Ureter (tissue), 1 donor: ENCODE results near the gene SLC13A5. TPM values are rescaled to one million over a fixed set of nuclear protein-coding genes. Genes with fewer than 3 reads are reported as not detected.
"Not testable (repeated sequence)": the region's sequence is repeated elsewhere in the genome, so short reads cannot be mapped to it uniquely, and the experiment has no call there.

Source experiments
- DNase-seq: peaks from one replicate; pipeline ENCODE4 v3.0.0-alpha.2; 2020; ENCODE audit warnings: low spot score
- total RNA-seq: library from RNA; stranded (reverse); gene quantifications from one replicate; pipeline ENCODE4 v1.2.4, GENCODE V29; 2023
- donor health status: DM: yes; HTN: yes; CAD: no.

SLC13A5 gene
- total RNA-seq: not detected

DNA sequence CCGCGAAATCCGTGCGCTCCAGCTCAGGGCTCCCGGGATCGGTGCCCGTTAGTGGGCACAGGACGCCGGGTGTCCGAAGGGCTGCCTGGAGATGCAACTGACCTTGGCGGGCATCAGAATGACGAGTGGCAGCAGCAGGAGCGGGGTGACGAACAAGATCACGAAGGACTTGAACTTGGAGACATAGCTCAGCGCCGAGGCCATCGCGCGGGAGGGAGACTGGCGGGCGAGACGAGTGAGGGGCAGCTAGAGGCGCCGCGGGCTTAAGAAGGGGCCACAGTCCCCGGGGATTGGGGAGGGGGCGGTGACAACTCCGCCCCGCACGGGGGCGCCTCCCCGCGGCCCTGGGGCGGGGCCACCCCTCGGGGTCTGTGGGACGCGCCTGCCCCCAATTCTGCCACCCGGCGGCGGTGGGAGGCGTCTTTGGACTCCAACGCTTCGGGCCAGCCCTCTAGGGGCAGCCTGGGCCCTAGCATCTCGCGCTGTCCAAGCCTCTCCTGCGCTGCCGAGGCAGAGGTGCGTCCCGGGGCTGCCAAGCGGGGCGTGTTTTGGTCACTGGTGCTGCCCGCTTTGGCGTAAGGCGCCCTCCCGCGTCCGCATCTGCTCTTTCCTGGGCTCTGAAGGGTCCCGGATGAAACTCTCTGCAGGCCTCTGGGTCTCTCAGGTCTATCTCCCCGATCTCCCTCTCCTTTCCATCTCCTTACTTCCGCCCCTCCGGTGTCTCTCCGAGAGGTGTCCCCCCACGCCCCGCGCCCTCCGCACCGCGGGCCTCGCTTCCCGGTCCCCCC is at the start of gene SLC13A5:
Gene SLC13A5, minus strand, starts transcription at position 240 of the 788 bp plus-strand sequence. Its CDS starts 36 bp downstream, at position 204.
- DNase-seq: peak; percentile 37

DNA sequence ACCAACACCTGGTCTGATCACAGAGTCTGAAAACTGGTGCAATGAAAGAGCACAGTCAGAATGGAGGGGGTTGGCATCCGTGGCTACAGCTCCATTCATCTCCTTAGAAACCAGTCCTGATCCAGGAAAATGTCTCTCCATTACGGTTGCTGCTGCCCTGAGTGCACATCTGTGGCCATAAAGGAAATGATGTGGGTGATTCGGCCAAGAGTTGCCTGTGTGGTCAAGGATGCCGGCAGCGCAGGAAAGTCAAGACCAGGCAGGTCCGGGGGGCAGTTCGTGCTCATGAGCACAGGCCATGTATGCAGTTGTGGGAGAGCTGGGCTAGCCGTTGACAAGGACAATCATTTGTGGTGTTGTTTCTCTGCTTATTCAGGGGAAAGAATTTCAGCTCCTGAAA is 48.6 kb upstream of the SLC13A5 start:
- DNase-seq: no peak

DNA sequence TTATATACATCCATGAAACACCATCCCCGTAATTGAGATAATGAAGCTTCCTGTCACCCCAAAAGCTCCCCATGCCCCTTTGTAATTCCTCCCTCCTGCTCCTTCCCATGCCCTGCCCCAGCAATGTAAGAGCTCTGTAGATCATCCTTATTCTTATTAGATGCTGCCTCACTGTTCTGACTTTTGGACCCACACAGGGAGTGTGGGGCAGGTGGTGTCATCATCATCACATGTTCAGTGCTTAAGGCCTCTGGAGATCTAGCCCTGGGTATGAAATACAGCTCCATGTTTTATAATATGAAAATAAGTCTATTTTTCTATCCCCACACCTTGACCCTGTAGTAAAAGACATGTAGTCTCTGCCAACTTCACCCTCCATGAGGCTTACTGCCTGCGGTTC is 44.6 kb upstream of the SLC13A5 start:
- DNase-seq: no peak

- DNase-seq: no peak
Measured at GRCh38 chr17:6756425-6757031, 43.4 kb upstream of the SLC13A5 start.

- DNase-seq: peak; percentile 58
Measured at GRCh38 chr17:6755731-6756184, 42.6 kb upstream of the SLC13A5 start, which contains the start of gene XAF1. TSS of gene XAF1 (plus strand) at chr17:6756046. CDS start at chr17:6756079, 33 bp downstream.

GRCh38 chr17:6755281-6755680 is 42.1 kb upstream of the SLC13A5 start:
- DNase-seq: peak; percentile 67

DNA sequence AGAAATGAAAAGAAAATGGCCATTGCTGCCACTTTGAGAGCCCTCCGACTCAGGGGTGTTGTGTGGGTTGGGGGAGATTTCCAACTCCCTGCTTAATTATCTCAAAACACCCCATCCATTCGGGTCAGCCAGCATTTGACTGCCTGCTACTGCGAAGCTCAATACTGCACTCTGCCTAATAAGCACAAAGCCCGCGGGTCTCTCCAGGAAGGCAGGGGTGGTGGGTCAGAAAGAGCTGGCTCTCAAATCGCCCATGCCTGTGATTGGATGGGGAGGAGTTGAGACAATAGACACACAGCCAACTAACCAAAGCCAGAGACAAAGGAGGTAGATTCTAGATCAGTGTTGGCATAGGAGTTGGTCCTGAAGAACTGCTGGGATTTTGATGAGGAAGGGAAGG is 40.4 kb upstream of the SLC13A5 start:
- DNase-seq: no peak

DNA sequence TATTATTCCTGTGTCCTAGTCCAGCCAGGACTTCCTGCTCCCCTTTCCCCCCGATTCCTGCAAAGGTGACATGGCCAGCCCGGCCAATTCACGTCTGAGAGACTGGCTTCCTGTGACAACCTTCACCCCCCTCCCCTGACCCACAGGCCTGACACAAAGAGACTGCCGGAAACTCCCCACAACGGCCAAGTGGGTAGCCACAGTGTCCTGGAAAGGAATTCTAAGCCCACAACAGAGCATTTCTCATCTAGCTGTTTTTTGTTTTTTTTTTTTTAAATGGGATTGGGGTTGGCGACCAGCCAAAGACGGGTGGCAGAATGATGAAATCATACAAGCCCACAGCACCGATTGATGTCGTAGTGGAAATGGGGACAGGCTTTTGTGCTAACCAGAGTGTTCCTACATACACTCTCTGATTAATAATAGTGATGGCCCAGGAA is 39.9 kb upstream of the SLC13A5 start:
- no peak for DNase-seq

DNA sequence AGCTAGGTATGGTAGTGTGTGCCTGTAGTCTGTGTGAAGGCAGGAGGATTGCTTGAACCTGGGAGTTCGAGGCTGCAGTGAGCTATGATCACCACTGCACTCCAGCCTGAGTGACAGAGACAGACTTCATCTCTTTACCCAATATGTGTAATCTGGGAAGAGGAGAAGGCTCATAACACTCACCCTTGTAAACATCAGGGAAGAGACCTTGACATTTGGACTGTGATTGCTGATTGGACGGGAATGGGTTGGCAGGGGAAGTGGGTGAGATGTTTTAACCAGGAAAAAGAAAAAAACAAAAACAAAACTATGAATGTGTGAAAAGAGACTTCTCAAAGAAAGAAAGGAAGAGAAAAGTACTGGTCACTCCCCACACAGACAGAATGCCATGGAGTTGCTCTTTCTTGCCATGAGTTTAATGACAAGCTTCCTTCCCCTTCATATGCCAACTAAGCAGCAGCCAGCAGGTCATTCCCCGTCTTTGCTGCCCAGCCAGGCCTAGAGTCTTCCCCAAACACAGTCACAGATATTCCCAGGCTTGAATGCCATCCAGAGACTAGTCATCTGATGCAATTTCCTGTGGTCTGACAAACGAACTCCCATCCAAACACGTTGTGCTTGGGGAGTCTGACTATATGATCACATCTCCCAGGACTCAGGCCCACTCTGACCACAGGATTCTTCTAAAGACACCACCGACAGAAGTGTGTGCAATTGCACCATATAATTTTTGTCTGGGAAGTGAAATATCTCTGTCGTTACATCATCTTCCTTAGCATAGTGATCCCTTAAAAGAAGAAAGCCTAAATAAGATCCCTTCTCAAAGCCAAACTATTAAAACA is 39.1 kb upstream of the SLC13A5 start:
- DNase-seq: peak; percentile 48

- no peak for DNase-seq
Measured at GRCh38 chr17:6749519-6749918, 36.4 kb upstream of the SLC13A5 start.

- DNase-seq: no peak
Measured at GRCh38 chr17:6748617-6749016, 35.4 kb upstream of the SLC13A5 start.

DNA sequence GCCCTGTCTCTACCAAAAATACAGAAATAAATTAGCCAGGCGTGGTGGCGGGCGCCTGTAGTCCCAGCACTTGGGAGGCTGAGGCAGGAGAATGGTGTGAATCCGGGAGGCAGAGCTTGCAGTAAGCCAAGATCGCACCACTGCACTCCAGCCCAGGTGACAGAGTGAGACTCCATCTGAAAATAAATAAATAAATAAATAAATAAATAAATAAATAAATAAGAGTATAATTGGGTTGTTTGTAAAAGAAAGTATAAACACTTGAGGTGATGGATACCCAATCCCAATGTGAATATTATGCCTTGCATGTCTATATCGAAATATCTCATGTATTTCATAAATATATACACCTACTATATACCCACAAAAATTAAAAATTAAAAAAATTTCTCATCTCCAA is 33.5 kb upstream of the SLC13A5 start:
- DNase-seq: not testable (repeated sequence)

DNA sequence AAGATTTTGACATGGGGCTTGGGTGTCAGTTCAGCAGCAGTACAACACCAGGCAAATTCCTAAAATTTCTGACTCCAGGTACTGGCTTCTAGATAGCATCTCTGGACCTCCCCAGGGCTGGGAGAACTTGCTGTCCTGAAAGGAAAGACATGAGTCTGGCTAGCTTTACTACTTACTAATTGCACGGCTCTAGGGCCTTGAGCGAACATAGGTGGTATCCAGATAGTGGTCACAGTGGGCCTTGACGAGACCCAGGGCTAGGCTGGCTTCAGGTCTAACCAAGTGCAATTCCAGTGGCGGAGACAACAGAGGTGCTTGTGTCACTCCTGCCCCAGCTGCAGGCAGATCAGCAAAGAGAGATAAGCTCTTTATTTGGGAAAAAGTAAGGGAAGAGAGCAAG is 16.4 kb upstream of the SLC13A5 start:
- DNase-seq: no peak

GRCh38 chr17:6724009-6724408 is 10.8 kb upstream of the SLC13A5 start:
- no peak for DNase-seq

DNA sequence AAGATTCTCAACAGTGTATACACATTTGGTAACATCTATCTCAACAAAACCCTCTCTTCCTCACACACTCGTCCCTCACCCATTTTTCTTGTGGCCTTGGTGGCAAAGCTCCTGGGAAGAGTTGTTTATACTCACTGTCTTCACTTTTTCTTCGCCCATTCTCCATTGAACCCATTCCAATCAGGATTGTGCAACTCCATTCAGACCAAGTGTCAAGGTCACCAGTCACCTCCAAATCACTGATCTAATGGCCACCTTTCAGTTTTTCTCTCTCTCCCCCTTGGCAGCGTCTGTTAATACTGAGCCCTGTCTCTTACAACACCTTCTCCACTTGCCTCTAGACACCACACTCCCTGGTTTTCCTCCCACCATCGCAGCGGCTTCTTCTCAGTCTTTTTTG is 8.6 kb upstream of the SLC13A5 start:
- DNase-seq: no peak

DNA sequence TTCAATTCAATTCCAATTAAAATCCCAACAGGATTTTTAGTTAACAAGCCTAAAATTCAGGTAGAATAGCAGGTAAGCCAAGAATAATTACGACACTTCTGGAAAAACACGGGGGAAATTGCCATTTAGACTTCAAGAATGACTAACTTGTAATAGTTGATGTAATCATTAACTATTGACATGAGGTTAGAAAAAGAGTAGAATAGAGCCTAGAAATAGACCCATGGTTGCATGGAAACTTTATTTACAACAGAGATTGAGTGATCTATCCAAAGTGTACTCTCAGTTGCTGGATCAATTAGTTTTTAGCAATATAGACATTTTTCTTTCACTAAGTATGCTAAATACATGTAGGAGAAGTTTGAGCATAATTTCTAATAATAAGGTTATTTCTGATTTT is 3.6 kb upstream of the SLC13A5 start:
- no peak for DNase-seq

- DNase-seq: peak; percentile 18
Measured at GRCh38 chr17:6714315-6714874, 1.2 kb upstream of the SLC13A5 start.

DNA sequence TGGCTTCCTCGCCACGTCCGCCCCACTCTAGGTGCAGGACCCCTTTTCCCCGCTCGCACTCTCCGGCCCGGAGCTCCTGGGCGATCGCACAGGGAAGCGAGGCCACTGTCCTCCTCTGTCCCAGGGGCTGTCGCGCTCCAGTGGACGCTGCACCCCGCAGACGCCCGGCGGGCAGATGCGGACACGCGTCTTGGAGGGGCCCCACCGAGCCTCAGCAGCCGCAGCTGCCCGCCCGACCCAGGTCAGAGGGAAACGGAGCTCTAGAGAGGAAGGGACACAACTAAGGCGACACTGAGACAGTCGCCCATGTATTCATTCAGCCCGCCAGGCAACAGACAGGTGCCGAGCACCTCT is 726 bp upstream of the SLC13A5 start:
- DNase-seq: peak; percentile 31

- DNase-seq: no peak
Measured at GRCh38 chr17:6712854-6713129, 377 bp downstream of the SLC13A5 start.

DNA sequence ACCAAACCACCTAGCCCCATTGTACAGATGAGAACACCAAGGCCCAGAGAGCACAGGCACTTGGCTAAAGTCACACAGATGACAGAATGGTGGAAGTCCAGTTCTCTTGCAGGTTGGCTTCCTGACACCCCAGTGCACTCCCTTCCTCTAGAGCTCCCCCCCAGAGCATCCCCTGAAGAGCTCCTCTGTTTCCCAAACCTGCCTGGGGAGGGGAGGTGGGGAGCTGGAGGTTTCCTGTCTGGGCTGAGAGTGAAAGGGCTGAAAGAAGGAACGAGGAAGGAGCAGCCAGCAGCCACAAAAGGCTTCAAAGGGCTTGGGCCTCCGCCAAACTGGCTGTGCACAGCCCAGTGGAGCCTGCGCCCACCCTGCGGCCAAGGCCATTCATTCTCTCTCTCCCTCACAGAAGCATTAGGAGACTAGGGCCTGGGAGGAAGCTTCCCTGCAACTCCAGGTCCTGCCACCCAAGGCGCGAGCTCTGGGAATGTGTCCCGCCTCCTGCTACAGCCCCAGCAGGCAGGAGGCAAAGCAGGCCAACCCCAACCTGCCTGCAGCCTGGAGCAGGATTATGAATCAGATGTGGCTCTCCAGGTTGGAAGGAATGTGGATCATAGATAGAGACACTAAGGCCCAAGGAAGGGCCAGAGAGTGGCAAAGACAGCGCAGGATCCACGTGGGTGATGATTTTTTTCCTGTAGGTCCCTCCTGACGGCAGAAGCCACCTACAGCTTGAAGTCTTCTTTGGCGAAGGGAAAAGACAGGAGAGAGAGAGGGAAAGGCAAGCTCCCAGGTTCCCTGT is 913 bp downstream of the SLC13A5 start:
- peak; percentile 35 for DNase-seq

DNA sequence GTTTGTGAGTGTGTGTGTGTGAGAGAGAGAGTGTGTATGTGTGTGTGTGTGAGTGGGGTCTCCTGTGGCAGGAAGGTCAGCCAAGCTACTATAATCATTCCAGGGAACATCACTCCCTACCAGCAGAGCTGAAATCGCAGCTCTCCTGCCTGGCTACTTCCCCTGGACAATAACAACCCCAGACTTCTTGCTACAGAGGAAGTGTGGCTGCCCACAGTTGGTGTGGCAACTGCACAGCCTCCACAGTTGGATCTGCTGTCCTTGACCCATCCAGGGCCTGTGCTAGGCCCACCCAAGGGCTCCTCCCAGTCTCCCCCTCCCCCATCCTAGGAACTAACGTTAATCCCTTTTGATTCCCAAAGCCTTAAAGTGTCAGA is 1.5 kb downstream of the SLC13A5 start:
- no peak for DNase-seq
